GM12892 (cell line): ENCODE data around the gene C4BPB.

Experiments used
- POLR2AphosphoS5 ChIP-seq: IDR thresholded peaks from 2 replicates; pipeline ENCODE4 v1.6.1; 2011; ENCODE audit warnings: low read depth, low read length, control low read depth
- TAF1 ChIP-seq: IDR thresholded peaks from 2 replicates; pipeline ENCODE4 v1.6.1; 2011; ENCODE audit warnings: low read depth, mild to moderate bottlenecking, control low read depth, low read length, borderline replicate concordance

GRCh38 chr1:207064561-207064960 lies 24.1 kb upstream of the C4BPB start:
- TF ChIP-seq POLR2AphosphoS5 = no peak
- no peak for TF ChIP-seq TAF1
